T-helper 17 cell (primary cell): ENCODE data around the gene RNF13. TPM values are rescaled to one million over a fixed set of nuclear protein-coding genes. Genes with fewer than 3 reads are reported as not detected.
A peak's percentile ranks its signal among the peaks of the same experiment; 100 is the strongest.
"Not testable (repeated sequence)": the region's sequence is repeated elsewhere in the genome, so short reads cannot be mapped to it uniquely, and the experiment has no call there.

ENCODE experiments used
- ATAC-seq: fragments of 150-1000 bp; cut with Tn5 transposase; 2 replicates; pipeline ENCODE4 v1.10.0; 2021; ENCODE audit warnings: mild to moderate bottlenecking, moderate library complexity
- DNase-seq, 3 donors: peaks; one replicate each; pipeline versions ENCODE4 v3.0.0 to v3.0.0-alpha.2; 2020 to 2021
- H3K9me3 ChIP-seq: one replicate; pipeline ENCODE4 v1.7.0; 2013; ENCODE audit warnings: low read length, mild to moderate bottlenecking; ENCODE audit not compliant: control insufficient read depth, poor library complexity, severe bottlenecking
- H3K27ac Mint-ChIP-seq: one replicate; pipeline ENCODE4 v1.8.0; 2022; ENCODE audit warnings: mild to moderate bottlenecking, moderate library complexity, mixed read lengths
- H3K27me3 Mint-ChIP-seq: one replicate; pipeline ENCODE4 v1.8.0; 2022; ENCODE audit warnings: mixed read lengths
- H3K36me3 Mint-ChIP-seq: one replicate; pipeline ENCODE4 v1.8.0; 2022; ENCODE audit warnings: low read depth, mixed read lengths
- H3K4me1 Mint-ChIP-seq: one replicate; pipeline ENCODE4 v1.8.0; 2022; ENCODE audit warnings: mild to moderate bottlenecking, mixed read lengths
- H3K4me3 Mint-ChIP-seq: one replicate; pipeline ENCODE4 v1.8.0; 2022; ENCODE audit warnings: mild to moderate bottlenecking, moderate library complexity, mixed read lengths
- total RNA-seq, 4 donors: library from RNA in 2 of 4; stranded (reverse) in 2 of 4; gene quantifications; one replicate each; pipeline ENCODE4 v1.2.3 and lab custom pipeline; 2022 to 2026

RNF13 gene
- total RNA-seq, 2 donors from 2014 or later = 50.8 to 55.4 TPM

DNA sequence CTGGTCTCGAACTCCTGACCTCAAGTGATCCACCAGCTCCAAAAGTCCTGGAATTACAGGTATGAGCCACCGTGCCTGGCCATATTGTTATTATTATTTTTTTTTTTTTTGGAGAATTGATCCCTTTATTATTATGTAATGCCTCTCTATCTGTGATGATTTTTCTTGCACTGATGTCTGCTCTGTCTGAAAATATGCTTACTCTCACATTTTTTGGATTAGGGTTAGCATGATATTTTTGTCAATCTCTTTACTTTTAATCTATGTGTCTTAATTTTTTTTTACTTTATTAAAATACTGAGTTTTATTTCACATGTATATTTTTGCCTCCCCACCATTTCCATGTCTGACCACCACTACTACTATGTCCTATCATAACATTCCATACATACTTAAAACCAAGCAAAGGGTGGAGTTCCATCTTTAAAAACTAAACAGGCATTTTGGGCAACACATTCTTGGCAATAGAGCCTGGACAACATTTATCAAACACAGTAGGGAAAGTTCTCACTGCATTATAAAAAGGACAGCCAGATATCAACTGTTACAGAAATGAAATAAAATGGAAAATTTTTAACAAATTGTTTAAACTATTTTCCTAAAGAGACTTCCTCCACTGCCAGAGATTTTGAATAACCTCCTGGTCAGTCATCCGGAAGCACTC, 125.5 kb downstream of the RNF13 start:
- DNase-seq, H3K9me3 ChIP-seq, H3K27me3 Mint-ChIP-seq, H3K4me3 Mint-ChIP-seq, ATAC-seq: not testable (repeated sequence)
- Mint-ChIP-seq H3K4me1 (peaks cover 35% of the 10 kb centered on the region), H3K36me3 (peaks cover 12% of the 10 kb centered on the region), H3K27ac (peak overlapping the region; percentile 4)

DNA sequence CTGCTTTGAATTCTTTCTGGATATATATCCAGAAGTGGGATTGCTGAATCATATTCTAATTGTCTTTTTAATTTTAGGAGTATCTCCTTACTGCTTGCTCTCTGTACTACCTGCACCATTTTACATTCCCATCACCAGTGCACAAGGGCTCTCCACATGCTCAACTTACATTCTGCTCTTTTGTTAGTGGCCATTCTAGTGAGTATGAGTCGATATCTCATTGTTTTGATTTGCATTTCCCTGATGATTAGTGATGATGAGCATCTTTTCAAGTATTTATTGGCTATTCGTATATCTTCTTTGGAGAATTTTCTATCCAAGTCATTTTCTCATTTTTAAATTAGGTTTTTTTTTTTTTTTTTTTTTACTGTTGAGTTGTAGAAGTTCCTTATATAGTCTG, 128.2 kb downstream of the RNF13 start:
- no peak for DNase-seq
- Mint-ChIP-seq H3K36me3 (peaks cover 12% of the 10 kb centered on the region), H3K4me1 (peaks cover 19% of the 10 kb centered on the region), H3K27me3 (no peaks in the 10 kb centered on the region), H3K4me3 (no peak overlapping the region), H3K27ac (no peak overlapping the region)
- ATAC-seq = no peak
- no peaks in the 10 kb centered on the region for H3K9me3 ChIP-seq

DNA sequence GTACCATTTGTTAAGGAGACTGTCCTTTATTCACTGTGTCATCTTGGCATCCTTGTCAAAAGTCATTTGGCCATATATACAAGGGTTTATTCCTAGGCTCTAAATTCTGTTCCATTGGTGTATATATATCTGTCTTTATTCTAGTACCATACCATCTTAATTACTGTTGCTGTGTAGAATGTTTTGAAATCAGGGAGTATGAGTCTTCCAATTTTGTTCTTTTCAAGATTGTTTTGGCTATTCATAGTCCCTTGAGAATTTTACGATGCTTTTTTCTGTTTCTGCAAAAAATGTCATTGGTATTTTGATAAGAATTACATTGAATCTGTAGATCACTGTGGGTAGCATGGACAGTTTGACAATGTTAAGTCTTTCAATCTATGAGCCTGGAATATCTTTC, 128.9 kb downstream of the RNF13 start:
- Mint-ChIP-seq H3K4me3 (no peak overlapping the region), H3K27ac (no peak overlapping the region), H3K27me3 (no peaks in the 10 kb centered on the region), H3K36me3 (peaks cover 11% of the 10 kb centered on the region), H3K4me1 (peaks cover 21% of the 10 kb centered on the region)
- ATAC-seq (no peak), DNase-seq (no peak)
- no peaks in the 10 kb centered on the region for H3K9me3 ChIP-seq

DNA sequence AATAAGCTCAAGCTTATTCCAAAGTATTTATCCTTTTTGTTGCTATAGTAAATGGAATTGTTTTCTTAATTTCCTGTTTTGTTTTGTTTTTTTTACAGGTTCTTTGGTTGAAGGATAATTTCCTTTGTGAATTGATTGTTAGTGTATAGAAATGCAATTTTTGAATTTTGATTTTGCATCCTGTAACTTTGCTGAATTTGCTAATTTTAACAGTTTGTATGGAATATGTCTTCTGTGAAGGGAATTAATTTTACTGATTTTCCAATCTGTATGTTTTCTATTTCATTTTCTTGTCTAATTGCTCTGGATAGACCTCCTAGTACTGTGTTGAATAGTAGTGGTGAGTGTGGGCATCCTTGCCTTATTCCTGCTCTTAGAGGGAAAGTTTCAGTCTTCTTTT, 129.4 kb downstream of the RNF13 start:
- H3K36me3 Mint-ChIP-seq = peaks cover 12% of the 10 kb centered on the region
- H3K9me3 ChIP-seq = no peaks in the 10 kb centered on the region
- DNase-seq = no peak
- peaks cover 22% of the 10 kb centered on the region for H3K4me1 Mint-ChIP-seq
- H3K27ac Mint-ChIP-seq = no peak overlapping the region
- no peak overlapping the region for H3K4me3 Mint-ChIP-seq
- H3K27me3 Mint-ChIP-seq = no peaks in the 10 kb centered on the region
- ATAC-seq = no peak

DNA sequence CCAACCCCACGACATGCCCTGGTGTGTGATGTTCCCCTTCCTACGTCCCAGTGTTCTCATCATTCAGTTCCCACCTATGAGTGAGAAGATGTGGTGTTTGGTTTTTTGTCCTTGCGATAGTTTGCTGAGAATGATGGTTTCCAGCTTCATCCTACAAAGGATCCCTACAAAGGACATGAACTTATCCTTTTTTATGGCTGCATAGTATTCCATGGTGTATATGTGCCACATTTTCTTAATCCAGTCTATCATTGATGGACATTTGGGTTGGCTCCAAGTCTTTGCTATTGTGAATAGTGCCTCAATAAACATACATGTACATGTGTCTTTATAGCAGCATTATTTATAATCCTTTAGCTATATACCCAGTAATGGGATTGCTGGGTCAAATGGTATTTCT, 131.0 kb downstream of the RNF13 start:
- H3K27ac Mint-ChIP-seq, DNase-seq, H3K27me3 Mint-ChIP-seq, H3K4me3 Mint-ChIP-seq, H3K9me3 ChIP-seq, ATAC-seq: not testable (repeated sequence)
- peaks cover 21% of the 10 kb centered on the region for H3K4me1 Mint-ChIP-seq
- H3K36me3 Mint-ChIP-seq = peaks cover 14% of the 10 kb centered on the region

DNA sequence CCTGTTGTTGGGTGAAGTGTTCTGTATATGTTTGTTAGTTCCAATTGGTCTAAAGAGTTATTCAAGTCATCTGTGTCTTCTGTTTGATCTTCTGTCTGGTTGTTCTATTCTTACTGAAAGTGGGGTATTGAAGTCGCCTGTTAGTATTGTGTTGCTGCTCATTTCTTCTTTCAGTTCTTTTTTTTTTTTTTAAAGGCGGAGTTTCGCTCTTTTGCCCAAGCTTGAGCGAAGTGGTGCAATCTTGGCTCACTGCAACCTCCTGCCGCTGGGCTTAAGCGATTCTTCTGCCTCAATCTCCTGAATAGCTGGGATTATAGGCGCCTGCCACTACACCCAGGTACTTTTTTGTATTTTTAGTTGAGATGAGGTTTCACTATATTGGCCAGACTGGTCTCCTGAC, 134.2 kb downstream of the RNF13 start:
- Mint-ChIP-seq H3K27ac (peak overlapping the region; percentile 14), H3K36me3 (peaks cover 20% of the 10 kb centered on the region), H3K4me3 (no peak overlapping the region), H3K4me1 (peaks cover 21% of the 10 kb centered on the region), H3K27me3 (no peaks in the 10 kb centered on the region)
- DNase-seq (no peak), ATAC-seq (no peak)
- H3K9me3 ChIP-seq = no peaks in the 10 kb centered on the region

DNA sequence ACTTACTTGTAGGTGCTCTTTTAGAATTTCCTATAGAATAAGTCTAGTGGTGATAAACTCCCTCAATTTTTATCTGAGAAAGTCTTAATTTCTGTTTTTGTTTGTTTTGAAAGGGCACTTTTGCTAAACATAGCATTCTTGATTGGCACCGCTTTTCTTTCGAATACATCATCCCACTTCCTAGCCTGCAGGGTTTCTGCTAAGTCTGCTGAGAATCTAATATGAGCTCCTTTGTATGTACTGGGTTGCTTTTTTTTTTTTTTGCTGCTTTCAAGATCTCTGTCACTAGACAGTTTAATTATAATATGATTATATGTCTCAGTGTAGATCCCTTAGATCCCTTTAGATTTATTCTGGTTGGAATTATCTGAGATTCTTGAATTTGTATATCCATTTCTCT, 136.2 kb downstream of the RNF13 start:
- Mint-ChIP-seq H3K27ac (no peak overlapping the region), H3K4me3 (no peak overlapping the region), H3K27me3 (no peaks in the 10 kb centered on the region), H3K36me3 (peaks cover 19% of the 10 kb centered on the region), H3K4me1 (peaks cover 24% of the 10 kb centered on the region)
- no peak for DNase-seq
- no peaks in the 10 kb centered on the region for H3K9me3 ChIP-seq
- ATAC-seq = no peak

DNA sequence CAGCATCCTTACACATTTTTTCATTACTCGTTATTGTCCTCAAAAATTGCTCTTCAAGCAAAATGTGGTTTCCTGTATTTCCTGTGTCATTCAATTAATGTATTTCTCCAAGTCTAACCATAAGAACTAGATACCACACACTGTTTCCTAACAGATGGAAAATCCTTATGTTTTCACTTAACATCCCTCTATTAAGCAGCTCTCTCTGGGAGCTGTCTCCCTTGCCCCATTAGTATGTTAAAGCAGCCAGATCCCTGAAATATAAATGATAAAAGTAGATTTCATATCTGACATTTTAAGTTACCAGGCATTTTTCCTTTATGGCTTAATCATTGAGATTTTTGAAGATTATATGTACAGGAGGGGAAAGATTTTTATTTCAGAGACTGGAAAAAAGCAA, 141.8 kb downstream of the RNF13 start:
- ATAC-seq (no peak), DNase-seq (no peak)
- H3K27ac Mint-ChIP-seq = no peak overlapping the region
- H3K4me1 Mint-ChIP-seq = peaks cover 24% of the 10 kb centered on the region
- H3K27me3 Mint-ChIP-seq = no peaks in the 10 kb centered on the region
- no peaks in the 10 kb centered on the region for H3K9me3 ChIP-seq
- H3K36me3 Mint-ChIP-seq = peaks cover 4% of the 10 kb centered on the region
- no peak overlapping the region for H3K4me3 Mint-ChIP-seq

DNA sequence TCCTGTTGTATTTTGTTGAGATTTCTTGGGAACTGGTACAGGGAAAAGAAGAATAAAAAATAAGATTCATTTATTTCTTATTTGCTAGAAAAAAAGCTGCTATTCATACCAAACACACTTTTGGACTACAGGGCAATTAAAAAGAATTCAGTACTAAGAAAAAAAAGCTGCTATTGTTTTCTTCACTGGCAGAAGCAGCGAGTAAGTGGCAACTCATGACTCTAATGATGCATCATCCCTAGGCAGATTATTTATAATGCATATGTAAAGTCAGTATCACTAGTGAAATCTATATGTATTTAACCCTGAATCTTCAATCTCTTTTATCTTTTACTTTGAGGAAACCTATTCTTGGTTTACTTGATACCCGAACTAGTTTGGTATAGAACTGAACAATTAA, 142.4 kb downstream of the RNF13 start:
- H3K9me3 ChIP-seq = no peaks in the 10 kb centered on the region
- peaks cover 21% of the 10 kb centered on the region for H3K4me1 Mint-ChIP-seq
- ATAC-seq (no peak), DNase-seq (no peak)
- no peaks in the 10 kb centered on the region for H3K27me3 Mint-ChIP-seq
- no peak overlapping the region for H3K4me3 Mint-ChIP-seq
- H3K36me3 Mint-ChIP-seq = no peaks in the 10 kb centered on the region
- peak overlapping the region; percentile 72 for H3K27ac Mint-ChIP-seq

DNA sequence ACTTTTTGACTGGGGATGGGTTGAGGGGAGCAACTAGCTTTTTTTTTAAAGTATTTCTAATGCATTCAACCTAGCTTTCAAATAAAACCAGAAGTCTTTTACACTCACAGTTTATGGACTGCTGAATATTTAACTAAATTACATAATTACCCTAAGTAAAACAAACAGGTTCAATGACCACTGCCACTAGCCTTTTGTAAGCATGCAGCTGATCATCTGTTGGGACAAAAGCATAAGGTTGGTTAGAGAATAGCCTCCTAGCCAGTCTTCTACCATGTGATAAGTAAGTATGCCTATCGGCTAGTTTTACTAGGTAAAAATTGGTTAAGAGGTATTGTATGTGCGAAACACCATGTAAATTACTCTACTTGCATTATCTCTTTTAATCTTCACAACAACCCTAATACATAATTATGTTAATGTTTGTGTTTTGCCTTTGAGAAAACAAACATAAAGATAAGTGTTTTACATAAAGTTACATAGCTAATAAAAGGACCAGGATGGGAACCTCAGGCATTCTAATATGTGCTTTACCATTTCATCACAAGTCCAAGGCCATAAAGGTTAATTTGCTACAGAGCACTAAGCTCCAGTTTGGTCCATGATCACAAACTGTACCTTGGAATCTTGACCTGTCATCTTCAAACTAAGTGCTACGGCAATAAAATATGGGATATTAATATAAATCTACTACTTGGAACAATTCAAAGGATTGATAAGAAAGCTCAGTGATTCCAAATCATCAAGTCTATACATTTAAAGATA, 144.5 kb downstream of the RNF13 start:
- no peaks in the 10 kb centered on the region for H3K27me3 Mint-ChIP-seq
- DNase-seq = no peak
- H3K4me1 Mint-ChIP-seq = peaks cover 17% of the 10 kb centered on the region
- ATAC-seq = no peak
- H3K9me3 ChIP-seq = no peaks in the 10 kb centered on the region
- no peak overlapping the region for H3K4me3 Mint-ChIP-seq
- no peak overlapping the region for H3K27ac Mint-ChIP-seq
- H3K36me3 Mint-ChIP-seq = no peaks in the 10 kb centered on the region

DNA sequence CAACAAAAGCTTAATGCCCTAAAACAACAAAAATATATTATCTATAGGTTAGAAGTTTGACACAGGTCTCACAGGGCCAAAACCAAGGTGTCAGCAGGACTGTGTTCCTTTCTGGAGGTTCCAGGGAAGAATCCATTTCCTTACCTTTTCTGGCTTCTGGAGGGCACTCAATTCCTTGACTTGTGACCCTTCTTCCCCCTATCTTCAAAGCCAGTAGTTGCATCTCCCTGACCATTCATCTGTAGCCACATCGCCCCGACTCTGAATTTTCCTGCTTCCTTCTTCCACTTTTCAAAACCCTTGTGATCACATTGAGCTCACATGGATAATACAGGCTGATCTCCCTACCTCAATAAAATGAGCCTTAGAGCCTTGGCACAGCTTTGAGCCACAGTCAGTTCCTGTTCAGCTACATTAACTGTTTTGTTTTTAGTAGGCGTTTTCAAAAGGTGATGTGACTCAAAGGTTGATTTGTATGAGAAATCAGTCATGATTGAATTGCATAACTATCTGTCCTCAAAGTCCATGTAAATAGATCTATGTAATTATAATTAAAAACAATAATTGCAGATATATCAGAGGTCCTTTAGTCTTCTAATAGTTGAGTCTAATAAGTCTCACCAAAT, 145.3 kb downstream of the RNF13 start:
- DNase-seq (no peak), ATAC-seq (no peak)
- Mint-ChIP-seq H3K4me3 (no peak overlapping the region), H3K4me1 (peaks cover 17% of the 10 kb centered on the region), H3K36me3 (no peaks in the 10 kb centered on the region), H3K27ac (peak overlapping the region; percentile 19), H3K27me3 (no peaks in the 10 kb centered on the region)
- no peaks in the 10 kb centered on the region for H3K9me3 ChIP-seq

DNA sequence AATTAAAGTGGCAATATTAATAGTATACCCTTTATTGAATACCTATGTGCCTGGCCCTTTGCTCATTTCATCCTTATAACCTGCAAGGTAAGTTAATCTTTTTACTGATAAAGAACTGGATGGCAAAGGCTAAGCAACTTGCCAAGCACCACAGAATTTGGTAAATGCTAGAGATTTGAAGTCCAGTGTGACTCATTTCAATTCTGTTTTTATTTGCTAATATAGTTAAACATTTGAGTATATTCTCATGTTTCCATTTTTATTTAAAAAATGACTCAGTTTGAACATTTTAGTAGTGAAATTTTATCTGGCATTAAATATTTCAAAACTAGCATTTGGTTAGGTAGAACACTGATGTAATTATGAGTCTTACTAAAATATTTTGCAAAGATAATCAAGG, 146.4 kb downstream of the RNF13 start:
- Mint-ChIP-seq H3K4me3 (no peak overlapping the region), H3K27me3 (no peaks in the 10 kb centered on the region), H3K27ac (no peak overlapping the region), H3K4me1 (peaks cover 11% of the 10 kb centered on the region), H3K36me3 (no peaks in the 10 kb centered on the region)
- H3K9me3 ChIP-seq = no peaks in the 10 kb centered on the region
- DNase-seq (no peak), ATAC-seq (no peak)

DNA sequence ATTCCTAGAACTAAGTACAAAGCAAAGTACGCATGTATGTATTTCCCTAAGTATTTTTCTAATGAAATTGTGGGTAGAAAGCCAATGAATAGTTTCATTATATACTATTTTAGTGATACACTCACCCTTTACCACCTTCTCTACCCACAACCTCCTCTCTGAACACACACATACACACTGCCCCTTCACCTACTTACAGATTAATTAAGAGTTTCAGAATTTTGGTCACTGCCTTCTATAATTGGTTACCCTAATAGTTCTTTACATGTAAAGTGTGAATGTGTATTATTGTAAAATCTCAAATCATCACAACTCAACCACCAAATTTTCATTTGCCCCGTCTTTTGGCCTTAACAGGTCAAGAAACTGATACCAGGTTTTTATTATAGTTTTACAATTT, 150.5 kb downstream of the RNF13 start:
- no peak overlapping the region for H3K4me3 Mint-ChIP-seq
- peaks cover 2% of the 10 kb centered on the region for H3K4me1 Mint-ChIP-seq
- H3K27me3 Mint-ChIP-seq = no peaks in the 10 kb centered on the region
- ATAC-seq (no peak), DNase-seq (no peak)
- no peaks in the 10 kb centered on the region for H3K36me3 Mint-ChIP-seq
- H3K9me3 ChIP-seq = no peaks in the 10 kb centered on the region
- no peak overlapping the region for H3K27ac Mint-ChIP-seq
